OCI-LY7 (cell line): ENCODE results near the gene TRIM41.

ENCODE experiments used
- CTCF ChIP-seq: fragments of 200-600 bp; sonication (generic); conservative IDR thresholded peaks from 2 replicates; pipeline ENCODE4 v1.5.1; 2014; ENCODE audit warnings: mild to moderate bottlenecking, antibody characterized with exemption, low read length, moderate library complexity, mixed read lengths
- EZH2phosphoT487 ChIP-seq: fragments of 200-600 bp; sonication (generic); IDR thresholded peaks from 2 replicates; pipeline ENCODE4 v1.6.1; 2018; ENCODE audit warnings: low read depth, borderline replicate concordance, mild to moderate bottlenecking, mixed run types, antibody characterized with exemption, low read length, moderate library complexity, mixed read lengths

GRCh38 chr5:181198905-181199519, 24.1 kb upstream of the TRIM41 start:
- TF ChIP-seq CTCF (no peak), EZH2phosphoT487 (no peak)
